ENCODE measurements around the gene SMAD2. TPM values are rescaled to one million over a fixed set of nuclear protein-coding genes. Genes with fewer than 3 reads are reported as not detected.

SMAD2 gene
- total RNA-seq, 2 experiments from 2014 or later, result 40.4 to 81.1 TPM

DNA sequence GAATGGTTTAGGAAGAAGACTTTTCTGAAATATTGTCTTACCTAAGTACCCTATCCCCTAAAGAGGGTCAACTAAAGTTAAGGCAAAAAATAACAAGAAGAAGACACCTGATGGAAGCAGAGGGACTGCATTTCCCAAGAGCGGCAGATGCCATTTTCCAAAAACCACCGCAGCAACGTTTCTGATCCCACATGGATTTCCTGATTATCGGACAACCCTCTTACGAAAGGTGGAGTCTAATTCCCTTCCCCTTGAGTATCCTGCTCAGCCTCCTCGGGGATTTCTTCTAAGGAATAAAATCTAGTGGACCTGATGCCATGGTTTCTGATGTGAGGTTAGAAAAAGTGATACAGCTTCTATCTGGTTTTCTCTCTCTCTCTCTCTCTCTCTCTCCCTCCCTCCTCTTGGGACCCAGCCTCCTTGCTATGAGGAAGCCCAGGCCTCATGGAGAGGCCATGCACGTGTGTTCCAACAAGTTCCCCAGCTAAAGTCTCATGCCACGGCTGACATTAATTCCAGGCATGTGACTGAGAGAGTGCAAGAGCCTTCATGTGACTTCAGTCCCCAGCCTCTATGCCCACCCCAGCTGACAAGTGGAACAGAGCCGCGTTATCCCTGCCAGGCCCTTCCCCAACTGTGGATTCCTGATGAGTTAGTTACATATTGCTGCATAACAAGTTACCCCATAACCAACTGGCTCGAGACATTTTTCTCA lies 150.3 kb downstream of the SMAD2 start:
- Histone ChIP-seq H3K4me1 (ENCODE audit: insufficient read depth, low read length, poor library complexity, severe bottlenecking) (no peaks in the 10 kb centered on the region), H3K4me2 (ENCODE audit: low read length) (no peak overlapping the region), H3K27ac (ENCODE audit: low read depth, low read length, poor library complexity, severe bottlenecking) (no peak overlapping the region), H3K9me3 (ENCODE audit: low read length) (no peaks in the 10 kb centered on the region), H3K9me2 (ENCODE audit: insufficient read depth, low read length) (no peaks in the 10 kb centered on the region), H3K4me3 (ENCODE audit: low read depth, low read length, poor library complexity, severe bottlenecking) (no peak overlapping the region), H2AFZ (ENCODE audit: low read length) (no peak overlapping the region), H3K36me3 (ENCODE audit: insufficient read depth, low read length) (no peaks in the 10 kb centered on the region), H4K20me1 (ENCODE audit: insufficient read depth, low read length) (no peaks in the 10 kb centered on the region), H3K79me2 (ENCODE audit: insufficient read depth, low read depth, low read length) (no peaks in the 10 kb centered on the region)
- no peak for TF ChIP-seq EZH2phosphoT487 (IDR thresholded peaks at IDR 0.05; ENCODE audit: borderline replicate concordance, low read depth, low read length)
- TF ChIP-seq, protein P1, sequence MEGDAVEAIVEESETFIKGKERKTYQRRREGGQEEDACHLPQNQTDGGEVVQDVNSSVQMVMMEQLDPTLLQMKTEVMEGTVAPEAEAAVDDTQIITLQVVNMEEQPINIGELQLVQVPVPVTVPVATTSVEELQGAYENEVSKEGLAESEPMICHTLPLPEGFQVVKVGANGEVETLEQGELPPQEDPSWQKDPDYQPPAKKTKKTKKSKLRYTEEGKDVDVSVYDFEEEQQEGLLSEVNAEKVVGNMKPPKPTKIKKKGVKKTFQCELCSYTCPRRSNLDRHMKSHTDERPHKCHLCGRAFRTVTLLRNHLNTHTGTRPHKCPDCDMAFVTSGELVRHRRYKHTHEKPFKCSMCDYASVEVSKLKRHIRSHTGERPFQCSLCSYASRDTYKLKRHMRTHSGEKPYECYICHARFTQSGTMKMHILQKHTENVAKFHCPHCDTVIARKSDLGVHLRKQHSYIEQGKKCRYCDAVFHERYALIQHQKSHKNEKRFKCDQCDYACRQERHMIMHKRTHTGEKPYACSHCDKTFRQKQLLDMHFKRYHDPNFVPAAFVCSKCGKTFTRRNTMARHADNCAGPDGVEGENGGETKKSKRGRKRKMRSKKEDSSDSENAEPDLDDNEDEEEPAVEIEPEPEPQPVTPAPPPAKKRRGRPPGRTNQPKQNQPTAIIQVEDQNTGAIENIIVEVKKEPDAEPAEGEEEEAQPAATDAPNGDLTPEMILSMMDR (conservative IDR thresholded peaks at IDR 0.05; ENCODE audit: low read length), result no peak
- no TSS peak for BruUV-seq (replicated peaks)
- CTCF ChIA-PET (ENCODE audit: unreplicated experiment), result no interaction called here
- intact Hi-C loops (cut with micrococcal nuclease; ENCODE audit: unreplicated experiment), result no loop called here
- no peak for DNase-seq (ENCODE audit: low spot score)
- POLR2A ChIA-PET, result interaction anchor here (0.5 kb wide), 1 partner anchor 107 kb away, joined by 3 read pairs; no protein-coding TSS in a partner anchor

DNA sequence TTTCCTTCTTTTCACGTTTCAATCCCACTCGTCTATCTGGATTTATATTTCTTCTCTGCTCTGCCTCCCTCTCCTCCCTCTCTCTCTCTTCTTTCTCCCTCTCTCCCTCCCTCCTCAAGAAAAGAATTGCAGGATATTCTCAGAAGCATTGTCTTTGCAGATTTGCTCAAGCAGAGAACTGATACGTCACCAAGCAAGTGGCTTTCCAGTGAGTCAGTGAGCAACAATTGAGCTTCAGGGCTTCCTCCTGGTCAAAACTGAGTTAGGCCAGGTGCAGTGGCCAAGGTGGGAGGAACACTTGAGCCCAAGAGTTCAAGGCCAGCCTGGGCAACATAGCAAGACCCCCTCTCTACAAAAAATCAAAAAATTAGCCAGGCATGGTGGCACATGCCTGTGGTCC lies 151.1 kb downstream of the SMAD2 start:
- H3K9me2 ChIP-seq (ENCODE audit: insufficient read depth, low read length), result no peaks in the 10 kb centered on the region
- TF ChIP-seq, protein P1 (conservative IDR thresholded peaks at IDR 0.05; ENCODE audit: low read length), result no peak
- TF ChIP-seq EZH2phosphoT487 (IDR thresholded peaks at IDR 0.05; ENCODE audit: borderline replicate concordance, low read depth, low read length), result no peak
- no peak overlapping the region for H3K4me2 ChIP-seq (ENCODE audit: low read length)
- H3K79me2 ChIP-seq (ENCODE audit: insufficient read depth, low read depth, low read length), result no peaks in the 10 kb centered on the region
- H2AFZ ChIP-seq (ENCODE audit: low read length), result no peak overlapping the region
- intact Hi-C loops (cut with micrococcal nuclease; ENCODE audit: unreplicated experiment), result no loop called here
- no peak for DNase-seq (ENCODE audit: low spot score)
- no peaks in the 10 kb centered on the region for H3K36me3 ChIP-seq (ENCODE audit: insufficient read depth, low read length)
- H4K20me1 ChIP-seq (ENCODE audit: insufficient read depth, low read length), result no peaks in the 10 kb centered on the region
- H3K27ac ChIP-seq (ENCODE audit: low read depth, low read length, poor library complexity, severe bottlenecking), result no peak overlapping the region
- ChIA-PET CTCF (ENCODE audit: unreplicated experiment) (no interaction called here), POLR2A (no interaction called here)
- H3K4me1 ChIP-seq (ENCODE audit: insufficient read depth, low read length, poor library complexity, severe bottlenecking), result no peaks in the 10 kb centered on the region
- no peaks in the 10 kb centered on the region for H3K9me3 ChIP-seq (ENCODE audit: low read length)
- H3K4me3 ChIP-seq (ENCODE audit: low read depth, low read length, poor library complexity, severe bottlenecking), result no peak overlapping the region
- BruUV-seq (replicated peaks), result no TSS peak

DNA sequence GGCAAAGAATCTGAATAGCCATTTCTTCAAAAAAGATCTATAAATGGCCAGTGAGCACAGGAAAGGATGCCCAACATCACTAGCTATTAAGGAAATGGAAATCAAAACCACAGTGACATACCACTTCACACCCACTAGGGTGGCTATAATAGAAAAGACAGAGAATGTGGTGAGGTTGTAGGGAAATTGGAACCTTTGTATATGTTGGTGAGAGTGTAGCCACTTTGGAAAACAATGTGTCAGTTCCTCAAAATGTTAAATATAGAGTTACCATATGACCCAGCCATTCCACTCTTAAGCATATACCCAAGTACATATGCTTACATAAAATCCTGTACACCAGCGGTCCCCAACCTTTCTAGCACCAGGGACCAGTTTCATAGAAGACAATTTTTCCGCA lies 152.8 kb downstream of the SMAD2 start:
- H3K9me3 ChIP-seq (ENCODE audit: low read length), result no peaks in the 10 kb centered on the region
- no peak overlapping the region for H2AFZ ChIP-seq (ENCODE audit: low read length)
- POLR2A ChIA-PET, result interaction anchor here (0.6 kb wide), 1 partner anchor 508 kb away, joined by 5 read pairs; no protein-coding TSS in a partner anchor
- H3K4me3 ChIP-seq (ENCODE audit: low read depth, low read length, poor library complexity, severe bottlenecking), result no peak overlapping the region
- no peak overlapping the region for H3K4me2 ChIP-seq (ENCODE audit: low read length)
- CTCF ChIA-PET (ENCODE audit: unreplicated experiment), result no interaction called here
- no peak overlapping the region for H3K27ac ChIP-seq (ENCODE audit: low read depth, low read length, poor library complexity, severe bottlenecking)
- intact Hi-C loops (cut with micrococcal nuclease; ENCODE audit: unreplicated experiment), result no loop called here
- BruUV-seq (replicated peaks), result no TSS peak
- TF ChIP-seq, protein P1 (conservative IDR thresholded peaks at IDR 0.05; ENCODE audit: low read length), result no peak
- TF ChIP-seq EZH2phosphoT487 (IDR thresholded peaks at IDR 0.05; ENCODE audit: borderline replicate concordance, low read depth, low read length), result no peak
- no peaks in the 10 kb centered on the region for H3K79me2 ChIP-seq (ENCODE audit: insufficient read depth, low read depth, low read length)
- H3K36me3 ChIP-seq (ENCODE audit: insufficient read depth, low read length), result no peaks in the 10 kb centered on the region
- H4K20me1 ChIP-seq (ENCODE audit: insufficient read depth, low read length), result no peaks in the 10 kb centered on the region
- H3K4me1 ChIP-seq (ENCODE audit: insufficient read depth, low read length, poor library complexity, severe bottlenecking), result no peaks in the 10 kb centered on the region
- H3K9me2 ChIP-seq (ENCODE audit: insufficient read depth, low read length), result no peaks in the 10 kb centered on the region
- DNase-seq (ENCODE audit: low spot score), result no peak
